ENCODE data around the gene VPS72. TPM values are rescaled to one million over a fixed set of nuclear protein-coding genes. Genes with fewer than 3 reads are reported as not detected.

VPS72 gene
- total and polyA plus RNA-seq, 9 of the 15 experiments (the other 6 are each of a cell fraction or from before 2014, with no cell fraction given): 7.2 to 131 (median 75.7) TPM

DNA sequence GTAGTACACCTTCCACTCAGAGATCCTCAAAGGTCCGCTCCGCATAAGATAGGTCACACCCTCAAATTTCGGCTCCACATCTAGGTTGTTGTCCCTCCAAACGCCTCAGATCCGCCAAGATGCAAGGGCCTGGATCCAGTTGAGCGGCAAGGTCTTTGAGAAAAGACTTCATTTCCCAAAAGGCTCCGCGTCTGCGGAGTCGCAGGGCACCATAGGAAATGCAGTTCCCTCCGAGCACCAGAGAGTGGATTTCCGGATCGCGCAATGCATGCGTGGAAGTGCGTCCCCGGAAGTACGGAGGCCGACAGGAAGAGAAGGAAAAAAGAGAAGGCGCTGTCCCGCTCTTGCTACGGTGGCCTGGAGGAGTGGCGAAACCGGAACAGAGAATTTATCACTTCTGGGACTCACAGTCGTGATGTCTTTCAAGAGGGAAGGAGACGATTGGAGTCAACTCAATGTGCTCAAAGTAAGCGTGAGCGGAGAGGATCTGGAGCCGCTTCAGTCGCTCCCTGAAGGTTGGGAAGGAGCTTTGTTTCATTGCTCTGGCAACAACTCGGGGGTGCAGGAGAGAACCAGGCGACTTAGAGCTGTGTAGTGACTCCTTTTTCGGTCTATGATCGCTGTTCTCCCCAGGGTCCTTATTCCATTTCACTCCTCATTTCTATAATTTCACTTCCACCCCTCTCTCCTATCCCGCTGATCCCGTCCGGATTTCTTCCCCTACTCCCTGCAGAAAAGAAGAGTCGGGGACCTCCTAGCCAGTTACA lies 24.1 kb downstream of the VPS72 start, which contains the start of the genes LYSMD1 and SCNM1 (continued):
- peak in 1 of 2 experiments; percentile 73; a peak in 2 of 4 replicates for TF ChIP-seq HDAC1 (IDR thresholded peaks at IDR 0.05)
- TF ChIP-seq ZNF12 (CRISPR knock-in tag; IDR thresholded peaks at IDR 0.05): no peak
- no peak for TF ChIP-seq ZBTB1 (CRISPR knock-in tag; IDR thresholded peaks at IDR 0.05; ENCODE audit: borderline replicate concordance, low read depth)
- TF ChIP-seq, protein P1, sequence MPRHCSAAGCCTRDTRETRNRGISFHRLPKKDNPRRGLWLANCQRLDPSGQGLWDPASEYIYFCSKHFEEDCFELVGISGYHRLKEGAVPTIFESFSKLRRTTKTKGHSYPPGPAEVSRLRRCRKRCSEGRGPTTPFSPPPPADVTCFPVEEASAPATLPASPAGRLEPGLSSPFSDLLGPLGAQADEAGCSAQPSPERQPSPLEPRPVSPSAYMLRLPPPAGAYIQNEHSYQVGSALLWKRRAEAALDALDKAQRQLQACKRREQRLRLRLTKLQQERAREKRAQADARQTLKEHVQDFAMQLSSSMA (CRISPR knock-in tag; IDR thresholded peaks at IDR 0.05): peak; percentile 95
- TF ChIP-seq, protein P2, sequence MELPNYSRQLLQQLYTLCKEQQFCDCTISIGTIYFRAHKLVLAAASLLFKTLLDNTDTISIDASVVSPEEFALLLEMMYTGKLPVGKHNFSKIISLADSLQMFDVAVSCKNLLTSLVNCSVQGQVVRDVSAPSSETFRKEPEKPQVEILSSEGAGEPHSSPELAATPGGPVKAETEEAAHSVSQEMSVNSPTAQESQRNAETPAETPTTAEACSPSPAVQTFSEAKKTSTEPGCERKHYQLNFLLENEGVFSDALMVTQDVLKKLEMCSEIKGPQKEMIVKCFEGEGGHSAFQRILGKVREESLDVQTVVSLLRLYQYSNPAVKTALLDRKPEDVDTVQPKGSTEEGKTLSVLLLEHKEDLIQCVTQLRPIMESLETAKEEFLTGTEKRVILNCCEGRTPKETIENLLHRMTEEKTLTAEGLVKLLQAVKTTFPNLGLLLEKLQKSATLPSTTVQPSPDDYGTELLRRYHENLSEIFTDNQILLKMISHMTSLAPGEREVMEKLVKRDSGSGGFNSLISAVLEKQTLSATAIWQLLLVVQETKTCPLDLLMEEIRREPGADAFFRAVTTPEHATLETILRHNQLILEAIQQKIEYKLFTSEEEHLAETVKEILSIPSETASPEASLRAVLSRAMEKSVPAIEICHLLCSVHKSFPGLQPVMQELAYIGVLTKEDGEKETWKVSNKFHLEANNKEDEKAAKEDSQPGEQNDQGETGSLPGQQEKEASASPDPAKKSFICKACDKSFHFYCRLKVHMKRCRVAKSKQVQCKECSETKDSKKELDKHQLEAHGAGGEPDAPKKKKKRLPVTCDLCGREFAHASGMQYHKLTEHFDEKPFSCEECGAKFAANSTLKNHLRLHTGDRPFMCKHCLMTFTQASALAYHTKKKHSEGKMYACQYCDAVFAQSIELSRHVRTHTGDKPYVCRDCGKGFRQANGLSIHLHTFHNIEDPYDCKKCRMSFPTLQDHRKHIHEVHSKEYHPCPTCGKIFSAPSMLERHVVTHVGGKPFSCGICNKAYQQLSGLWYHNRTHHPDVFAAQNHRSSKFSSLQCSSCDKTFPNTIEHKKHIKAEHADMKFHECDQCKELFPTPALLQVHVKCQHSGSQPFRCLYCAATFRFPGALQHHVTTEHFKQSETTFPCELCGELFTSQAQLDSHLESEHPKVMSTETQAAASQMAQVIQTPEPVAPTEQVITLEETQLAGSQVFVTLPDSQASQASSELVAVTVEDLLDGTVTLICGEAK (IDR thresholded peaks at IDR 0.05): peak; percentile 97
- TF ChIP-seq, protein P2 (CRISPR knock-in tag; IDR thresholded peaks at IDR 0.05): no peak
- peak; percentile 99 for TF ChIP-seq ZNF143 (CRISPR knock-in tag; IDR thresholded peaks at IDR 0.05)
- 0 out of 2 replicates have a peak, but pooled peaks have one; percentile 17 for TF ChIP-seq ZNF668 (CRISPR knock-in tag; IDR thresholded peaks at IDR 0.05)
- TF ChIP-seq, protein P3, sequence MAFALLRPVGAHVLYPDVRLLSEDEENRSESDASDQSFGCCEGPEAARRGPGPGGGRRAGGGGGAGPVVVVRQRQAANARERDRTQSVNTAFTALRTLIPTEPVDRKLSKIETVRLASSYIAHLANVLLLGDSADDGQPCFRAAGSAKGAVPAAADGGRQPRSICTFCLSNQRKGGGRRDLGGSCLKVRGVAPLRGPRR (CRISPR knock-in tag; IDR thresholded peaks at IDR 0.05): no peak
- no peak for TF ChIP-seq ZNF133 (CRISPR knock-in tag; IDR thresholded peaks at IDR 0.05)
- peak; percentile 99 for TF ChIP-seq HCFC1 (IDR thresholded peaks at IDR 0.05; ENCODE audit: low read depth, low read length)
- TF ChIP-seq GATA2 (CRISPR knock-in tag; IDR thresholded peaks at IDR 0.05): no peak
- TF ChIP-seq RBM14 (IDR thresholded peaks at IDR 0.05; ENCODE audit: borderline replicate concordance, insufficient read depth, low read depth, low read length): no peak
- TF ChIP-seq MXI1 (IDR thresholded peaks at IDR 0.05; ENCODE audit: low read depth, low read length): peak; percentile 39; the same call in 1 of the 2 replicates
- no peak for TF ChIP-seq ESRRB (CRISPR knock-in tag; IDR thresholded peaks at IDR 0.05; ENCODE audit: borderline replicate concordance)
- no peak for TF ChIP-seq CBFB (CRISPR knock-in tag; IDR thresholded peaks at IDR 0.05)

Measured in K562 (cell line).